Measurements from ENCODE around the gene CYP26B1. TPM values are rescaled to one million over a fixed set of nuclear protein-coding genes. Genes with fewer than 3 reads are reported as not detected.

Gene CYP26B1
- total RNA-seq, 1 experiment from 2014 or later, result 1.7 TPM

DNA sequence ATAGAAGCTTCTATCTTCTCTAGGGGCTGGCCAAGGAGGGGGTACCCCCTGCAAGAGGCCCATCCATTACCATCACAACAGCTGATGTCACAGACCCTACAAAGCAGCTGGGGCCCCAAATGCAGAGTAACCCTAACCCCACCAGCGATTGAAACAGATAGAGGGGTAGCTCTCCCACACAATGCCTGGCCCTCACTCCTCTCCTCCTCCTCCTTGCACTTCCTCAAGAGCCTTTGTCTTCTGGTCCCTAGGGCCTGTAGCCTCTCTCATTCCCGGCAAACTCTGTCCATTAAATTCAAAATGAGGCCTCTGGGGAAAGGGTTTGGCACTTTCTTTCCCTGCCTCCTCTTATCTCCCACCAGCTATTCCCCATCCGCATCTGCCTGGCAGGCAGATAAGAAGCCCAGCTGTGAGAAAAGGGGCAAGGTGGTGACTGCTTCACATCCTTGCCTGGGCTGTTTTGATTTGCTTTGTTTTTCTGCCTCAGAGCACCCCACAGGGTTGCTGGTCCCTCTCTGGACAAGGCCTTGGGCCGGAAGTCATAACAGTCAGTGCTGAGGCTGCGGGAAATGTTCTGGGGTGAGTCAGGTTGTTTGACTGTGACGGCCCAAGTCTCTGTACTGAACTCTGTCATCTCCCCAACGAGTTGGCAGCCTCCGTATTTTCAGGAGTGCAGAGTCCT is 26.1 kb upstream of the CYP26B1 start:
- no peak for DNase-seq
- Histone ChIP-seq H3K4me1 (no peaks in the 10 kb centered on the region), H3K27me3 (replicated peaks; ENCODE audit: control insufficient read depth, insufficient read depth, low read length) (no peaks in the 10 kb centered on the region), H3K9me3 (no peaks in the 10 kb centered on the region), H3K36me3 (ENCODE audit: control insufficient read depth, insufficient read depth, low read length) (no peaks in the 10 kb centered on the region; the same call in 1 of the 2 replicates), H3K4me3 (ENCODE audit: low read depth, low read length) (no peak overlapping the region)
- Mint-ChIP-seq H3K4me3 (ENCODE audit: unreplicated experiment) (no peak overlapping the region), H3K36me3 (ENCODE audit: insufficient read depth, unreplicated experiment) (peaks cover 12% of the 10 kb centered on the region), H3K27me3 (ENCODE audit: insufficient read depth, unreplicated experiment) (no peaks in the 10 kb centered on the region), H3K4me1 (ENCODE audit: low read depth, unreplicated experiment) (no peaks in the 10 kb centered on the region), H3K27ac (ENCODE audit: unreplicated experiment) (no peak overlapping the region), H3K9me3 (ENCODE audit: unreplicated experiment) (no peaks in the 10 kb centered on the region)
- TF ChIP-seq, protein P1, sequence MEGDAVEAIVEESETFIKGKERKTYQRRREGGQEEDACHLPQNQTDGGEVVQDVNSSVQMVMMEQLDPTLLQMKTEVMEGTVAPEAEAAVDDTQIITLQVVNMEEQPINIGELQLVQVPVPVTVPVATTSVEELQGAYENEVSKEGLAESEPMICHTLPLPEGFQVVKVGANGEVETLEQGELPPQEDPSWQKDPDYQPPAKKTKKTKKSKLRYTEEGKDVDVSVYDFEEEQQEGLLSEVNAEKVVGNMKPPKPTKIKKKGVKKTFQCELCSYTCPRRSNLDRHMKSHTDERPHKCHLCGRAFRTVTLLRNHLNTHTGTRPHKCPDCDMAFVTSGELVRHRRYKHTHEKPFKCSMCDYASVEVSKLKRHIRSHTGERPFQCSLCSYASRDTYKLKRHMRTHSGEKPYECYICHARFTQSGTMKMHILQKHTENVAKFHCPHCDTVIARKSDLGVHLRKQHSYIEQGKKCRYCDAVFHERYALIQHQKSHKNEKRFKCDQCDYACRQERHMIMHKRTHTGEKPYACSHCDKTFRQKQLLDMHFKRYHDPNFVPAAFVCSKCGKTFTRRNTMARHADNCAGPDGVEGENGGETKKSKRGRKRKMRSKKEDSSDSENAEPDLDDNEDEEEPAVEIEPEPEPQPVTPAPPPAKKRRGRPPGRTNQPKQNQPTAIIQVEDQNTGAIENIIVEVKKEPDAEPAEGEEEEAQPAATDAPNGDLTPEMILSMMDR (IDR thresholded peaks at IDR 0.05; ENCODE audit: insufficient read depth in 1 of 2, low read depth in 1 of 2, low read length in 1 of 2, severe bottlenecking in 1 of 2, unreplicated experiment in 1 of 2), result no peak
- no TSS peak for BruUV-seq (replicated peaks)
- intact Hi-C loops (cut with micrococcal nuclease; ENCODE audit: unreplicated experiment), result no loop called here
- POLR2A ChIA-PET, result no interaction called here
- CTCF ChIA-PET, result no interaction called here

DNA sequence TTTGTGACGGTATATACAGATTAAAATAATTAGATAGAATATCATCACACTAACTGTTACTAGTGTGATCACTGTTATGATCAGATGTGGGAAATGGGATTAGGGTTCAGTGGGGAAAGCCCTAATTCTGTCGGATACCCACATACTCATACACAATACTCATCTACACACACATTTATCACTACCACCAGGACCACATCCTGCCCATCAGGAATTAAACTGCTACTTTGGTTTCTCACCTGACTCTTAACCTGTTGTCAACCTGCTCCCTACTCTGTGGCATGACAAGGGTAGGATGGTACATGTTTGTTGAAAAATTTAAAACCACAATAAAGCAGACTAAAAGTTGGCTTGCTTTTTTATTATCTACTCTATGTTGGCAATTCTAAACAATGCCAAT is 24.8 kb upstream of the CYP26B1 start:
- H3K4me3 Mint-ChIP-seq (ENCODE audit: unreplicated experiment), result no peak overlapping the region

DNA sequence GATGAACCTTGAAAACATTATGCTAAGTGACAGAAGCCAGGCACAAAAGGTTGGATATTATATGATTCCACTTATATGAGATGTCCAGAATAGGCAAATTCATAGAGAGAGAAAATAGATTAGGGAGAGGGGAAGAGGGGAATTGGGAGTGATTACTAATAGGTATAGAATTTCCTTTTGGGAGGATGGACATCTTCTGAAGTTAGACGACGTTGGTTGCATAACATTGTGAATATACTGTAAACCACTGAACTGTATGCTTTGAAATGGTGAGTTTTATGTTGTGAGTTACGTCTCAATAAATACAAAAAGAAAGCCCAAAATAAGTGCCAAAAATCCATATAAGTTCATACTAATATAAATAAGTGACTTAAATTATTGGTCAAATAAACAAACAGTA is 18.6 kb upstream of the CYP26B1 start:
- no TSS peak for BruUV-seq (replicated peaks)
- no peak for DNase-seq
- TF ChIP-seq, protein P1 (IDR thresholded peaks at IDR 0.05; ENCODE audit: insufficient read depth in 1 of 2, low read depth in 1 of 2, low read length in 1 of 2, severe bottlenecking in 1 of 2, unreplicated experiment in 1 of 2), result no peak
- intact Hi-C loops (cut with micrococcal nuclease; ENCODE audit: unreplicated experiment), result no loop called here
- no peak overlapping the region for H3K27ac Mint-ChIP-seq (ENCODE audit: unreplicated experiment)
- no peaks in the 10 kb centered on the region for H3K9me3 Mint-ChIP-seq (ENCODE audit: unreplicated experiment)
- H3K27me3 ChIP-seq (replicated peaks; ENCODE audit: control insufficient read depth, insufficient read depth, low read length), result no peaks in the 10 kb centered on the region
- H3K4me3 ChIP-seq (ENCODE audit: low read depth, low read length), result no peak overlapping the region
- H3K4me1 ChIP-seq, result no peaks in the 10 kb centered on the region
- ChIA-PET POLR2A (no interaction called here), CTCF (no interaction called here)
- H3K9me3 ChIP-seq, result no peaks in the 10 kb centered on the region
- no peaks in the 10 kb centered on the region for H3K36me3 ChIP-seq (ENCODE audit: control insufficient read depth, insufficient read depth, low read length)
- no peaks in the 10 kb centered on the region for H3K4me1 Mint-ChIP-seq (ENCODE audit: low read depth, unreplicated experiment)
- H3K4me3 Mint-ChIP-seq (ENCODE audit: unreplicated experiment), result no peak overlapping the region
- H3K27me3 Mint-ChIP-seq (ENCODE audit: insufficient read depth, unreplicated experiment), result peaks cover 7% of the 10 kb centered on the region
- no peaks in the 10 kb centered on the region for H3K36me3 Mint-ChIP-seq (ENCODE audit: insufficient read depth, unreplicated experiment)

More for the DNA sequence above, 24.8 kb upstream of the CYP26B1 start:
- no peaks in the 10 kb centered on the region for H3K27me3 ChIP-seq (replicated peaks; ENCODE audit: control insufficient read depth, insufficient read depth, low read length)
- Mint-ChIP-seq H3K4me1 (ENCODE audit: low read depth, unreplicated experiment) (no peaks in the 10 kb centered on the region), H3K9me3 (ENCODE audit: unreplicated experiment) (no peaks in the 10 kb centered on the region), H3K27ac (ENCODE audit: unreplicated experiment) (no peak overlapping the region), H3K27me3 (ENCODE audit: insufficient read depth, unreplicated experiment) (no peaks in the 10 kb centered on the region), H3K36me3 (ENCODE audit: insufficient read depth, unreplicated experiment) (peaks cover 12% of the 10 kb centered on the region)
- no peaks in the 10 kb centered on the region for H3K4me1 ChIP-seq
- CTCF ChIA-PET, result no interaction called here
- intact Hi-C loops (cut with micrococcal nuclease; ENCODE audit: unreplicated experiment), result no loop called here
- H3K9me3 ChIP-seq, result no peaks in the 10 kb centered on the region
- no peak overlapping the region for H3K4me3 ChIP-seq (ENCODE audit: low read depth, low read length)
- TF ChIP-seq, protein P1 (IDR thresholded peaks at IDR 0.05; ENCODE audit: insufficient read depth in 1 of 2, low read depth in 1 of 2, low read length in 1 of 2, severe bottlenecking in 1 of 2, unreplicated experiment in 1 of 2), result no peak
- POLR2A ChIA-PET, result no interaction called here
- no TSS peak for BruUV-seq (replicated peaks)
- no peaks in the 10 kb centered on the region; the same call in 1 of the 2 replicates for H3K36me3 ChIP-seq (ENCODE audit: control insufficient read depth, insufficient read depth, low read length)
- no peak for DNase-seq
